ENCODE data around the gene ARFGAP1.

- TF ChIP-seq CTCF (IDR thresholded peaks at IDR 0.05) (no peak), POLR2A (IDR thresholded peaks at IDR 0.05) (no peak)
Measured at GRCh38 chr20:63257629-63258028, 15.0 kb upstream of the ARFGAP1 start.
